Activated T-helper 17 cell treated with anti-CD3 and anti-CD28 coated beads, Interleukin-2, amount 50 U/mL, for 72 hours (primary cell): ENCODE measurements around the gene ABHD12B. TPM values are rescaled to one million over a fixed set of nuclear protein-coding genes. Genes with fewer than 3 reads are reported as not detected.
"Not testable (repeated sequence)": the region's sequence is repeated elsewhere in the genome, so short reads cannot be mapped to it uniquely, and the experiment has no call there.

Experiments
- ATAC-seq: fragments of 150-1000 bp; cut with Tn5 transposase; replicated peaks from 2 replicates; pipeline ENCODE4 v1.10.0; 2021; ENCODE audit warnings: mild to moderate bottlenecking, moderate library complexity
- H3K27ac Mint-ChIP-seq: one replicate; pipeline ENCODE4 v1.8.0; 2022; ENCODE audit warnings: mixed read lengths
- H3K27me3 Mint-ChIP-seq: one replicate; pipeline ENCODE4 v1.8.0; 2022; ENCODE audit warnings: mixed read lengths
- H3K36me3 Mint-ChIP-seq: one replicate; pipeline ENCODE4 v1.8.0; 2022; ENCODE audit warnings: low read depth, mild to moderate bottlenecking, mixed read lengths
- H3K4me1 Mint-ChIP-seq: one replicate; pipeline ENCODE4 v1.8.0; 2022; ENCODE audit warnings: mixed read lengths
- H3K4me3 Mint-ChIP-seq: one replicate; pipeline ENCODE4 v1.8.0; 2022; ENCODE audit warnings: mild to moderate bottlenecking, mixed read lengths
- H3K9me3 Mint-ChIP-seq: one replicate; pipeline ENCODE4 v1.8.0; 2022; ENCODE audit warnings: mixed read lengths
- total RNA-seq, 2 donors: library from RNA; stranded (reverse); gene quantifications; one replicate each; pipeline ENCODE4 v1.2.3, GENCODE V29; 2022

ABHD12B gene
- total RNA-seq, 2 donors from 2014 or later, result not detected

- ATAC-seq, H3K27ac Mint-ChIP-seq, H3K36me3 Mint-ChIP-seq, H3K9me3 Mint-ChIP-seq, H3K4me3 Mint-ChIP-seq, H3K4me1 Mint-ChIP-seq: not testable (repeated sequence)
- H3K27me3 Mint-ChIP-seq, result peaks cover 23% of the 10 kb centered on the region
These were observed 25.2 kb downstream of the ABHD12B start for GRCh38 chr14:50897005-50897404.

- no peaks in the 10 kb centered on the region for H3K36me3 Mint-ChIP-seq
- H3K9me3 Mint-ChIP-seq, result no peaks in the 10 kb centered on the region
- H3K27ac Mint-ChIP-seq, result no peak overlapping the region
- no peaks in the 10 kb centered on the region for H3K4me1 Mint-ChIP-seq
- H3K4me3 Mint-ChIP-seq, result no peak overlapping the region
- H3K27me3 Mint-ChIP-seq, result peaks cover 23% of the 10 kb centered on the region
- ATAC-seq, result no peak
These were observed 25.9 kb downstream of the ABHD12B start for GRCh38 chr14:50897658-50898175.

GRCh38 chr14:50901361-50901760 lies 29.5 kb downstream of the ABHD12B start:
- ATAC-seq, result no peak
- Mint-ChIP-seq H3K4me3 (no peak overlapping the region), H3K27me3 (peaks cover 15% of the 10 kb centered on the region), H3K4me1 (no peaks in the 10 kb centered on the region), H3K36me3 (no peaks in the 10 kb centered on the region), H3K27ac (no peak overlapping the region), H3K9me3 (peaks cover 4% of the 10 kb centered on the region)

- Mint-ChIP-seq H3K36me3 (no peaks in the 10 kb centered on the region), H3K27me3 (peaks cover 6% of the 10 kb centered on the region), H3K27ac (no peak overlapping the region), H3K4me3 (no peak overlapping the region), H3K4me1 (no peaks in the 10 kb centered on the region), H3K9me3 (peaks cover 4% of the 10 kb centered on the region)
- no peak for ATAC-seq
These were observed 32.9 kb downstream of the ABHD12B start for GRCh38 chr14:50904719-50905118.

GRCh38 chr14:50906326-50907065 lies 34.6 kb downstream of the ABHD12B start:
- Mint-ChIP-seq H3K27ac (no peak overlapping the region), H3K4me1 (no peaks in the 10 kb centered on the region), H3K9me3 (peaks cover 4% of the 10 kb centered on the region), H3K36me3 (no peaks in the 10 kb centered on the region), H3K27me3 (peaks cover 18% of the 10 kb centered on the region), H3K4me3 (no peak overlapping the region)
- ATAC-seq, result no peak

- Mint-ChIP-seq H3K4me1 (no peaks in the 10 kb centered on the region), H3K36me3 (no peaks in the 10 kb centered on the region), H3K27me3 (peaks cover 21% of the 10 kb centered on the region), H3K9me3 (no peaks in the 10 kb centered on the region), H3K27ac (no peak overlapping the region), H3K4me3 (no peak overlapping the region)
- no peak for ATAC-seq
These were observed 38.9 kb downstream of the ABHD12B start for GRCh38 chr14:50910495-50911420.

GRCh38 chr14:50917449-50917848 lies 45.6 kb downstream of the ABHD12B start:
- Mint-ChIP-seq H3K9me3 (no peaks in the 10 kb centered on the region), H3K4me1 (no peaks in the 10 kb centered on the region), H3K27ac (no peak overlapping the region), H3K4me3 (no peak overlapping the region), H3K27me3 (peaks cover 23% of the 10 kb centered on the region), H3K36me3 (no peaks in the 10 kb centered on the region)
- ATAC-seq, result no peak

- H3K27me3 Mint-ChIP-seq, result peaks cover 27% of the 10 kb centered on the region
- H3K4me3 Mint-ChIP-seq, ATAC-seq, H3K27ac Mint-ChIP-seq, H3K4me1 Mint-ChIP-seq, H3K9me3 Mint-ChIP-seq, H3K36me3 Mint-ChIP-seq: not testable (repeated sequence)
These were observed 47.7 kb downstream of the ABHD12B start for GRCh38 chr14:50919524-50919923.

- H3K9me3 Mint-ChIP-seq, result no peaks in the 10 kb centered on the region
- no peak overlapping the region for H3K27ac Mint-ChIP-seq
- H3K36me3 Mint-ChIP-seq, result no peaks in the 10 kb centered on the region
- no peak for ATAC-seq
- H3K4me1 Mint-ChIP-seq, result no peaks in the 10 kb centered on the region
- peaks cover 25% of the 10 kb centered on the region for H3K27me3 Mint-ChIP-seq
- no peak overlapping the region for H3K4me3 Mint-ChIP-seq
These were observed 48.8 kb downstream of the ABHD12B start for GRCh38 chr14:50920482-50921230.

- Mint-ChIP-seq H3K36me3 (no peaks in the 10 kb centered on the region), H3K4me1 (no peaks in the 10 kb centered on the region), H3K27me3 (peaks cover 21% of the 10 kb centered on the region), H3K4me3 (no peak overlapping the region), H3K9me3 (no peaks in the 10 kb centered on the region), H3K27ac (no peak overlapping the region)
- ATAC-seq, result no peak
These were observed 51.0 kb downstream of the ABHD12B start for GRCh38 chr14:50922803-50923202.

- Mint-ChIP-seq H3K9me3 (no peaks in the 10 kb centered on the region), H3K4me1 (no peaks in the 10 kb centered on the region), H3K27me3 (peaks cover 15% of the 10 kb centered on the region), H3K4me3 (no peak overlapping the region), H3K27ac (no peak overlapping the region), H3K36me3 (no peaks in the 10 kb centered on the region)
- no peak for ATAC-seq
These were observed 52.4 kb downstream of the ABHD12B start for GRCh38 chr14:50924236-50924635.

GRCh38 chr14:50924843-50925242 lies 53.0 kb downstream of the ABHD12B start:
- Mint-ChIP-seq H3K27ac (no peak overlapping the region), H3K27me3 (peaks cover 17% of the 10 kb centered on the region), H3K9me3 (no peaks in the 10 kb centered on the region), H3K36me3 (no peaks in the 10 kb centered on the region), H3K4me3 (no peak overlapping the region), H3K4me1 (no peaks in the 10 kb centered on the region)
- ATAC-seq, result no peak

- no peaks in the 10 kb centered on the region for H3K36me3 Mint-ChIP-seq
- ATAC-seq, result no peak
- no peaks in the 10 kb centered on the region for H3K9me3 Mint-ChIP-seq
- H3K4me3 Mint-ChIP-seq, result no peak overlapping the region
- peaks cover 18% of the 10 kb centered on the region for H3K27me3 Mint-ChIP-seq
- no peak overlapping the region for H3K27ac Mint-ChIP-seq
- no peaks in the 10 kb centered on the region for H3K4me1 Mint-ChIP-seq
These were observed 55.1 kb downstream of the ABHD12B start for GRCh38 chr14:50926851-50927386.

- Mint-ChIP-seq H3K36me3 (no peaks in the 10 kb centered on the region), H3K27ac (no peak overlapping the region), H3K4me3 (no peak overlapping the region), H3K27me3 (peaks cover 15% of the 10 kb centered on the region), H3K4me1 (no peaks in the 10 kb centered on the region), H3K9me3 (no peaks in the 10 kb centered on the region)
- ATAC-seq, result no peak
These were observed 56.3 kb downstream of the ABHD12B start for GRCh38 chr14:50928002-50928635.
